Astrocyte (in vitro differentiated cells and primary cell): Measurements from ENCODE around the gene GLRA1. TPM values are rescaled to one million over a fixed set of nuclear protein-coding genes. Genes with fewer than 3 reads are reported as not detected.

Source experiments
- DNase-seq: peaks from one replicate; pipeline ENCODE4 v3.0.0-alpha.2; 2010; ENCODE audit warnings: low read depth
- FAIRE-seq: peaks from 2 replicates; lab custom pipeline; 2011; peaks lifted over from hg19 to GRCh38; lab: Jason Lieb, UNC
- H2AFZ ChIP-seq: 2 replicates; pipeline ENCODE4 v1.6.0; 2012; ENCODE audit warnings: low read depth, low read length, inconsistent platforms
- H3K27ac ChIP-seq: 2 replicates; pipeline ENCODE4 v1.5.1; 2011; ENCODE audit warnings: low read depth, low read length, inconsistent platforms
- H3K27me3 ChIP-seq: 2 replicates; pipeline ENCODE4 v1.6.0; 2011; ENCODE audit warnings: low read length, inconsistent platforms; ENCODE audit not compliant: insufficient read depth
- H3K36me3 ChIP-seq: 2 replicates; pipeline ENCODE4 v1.5.1; 2011; ENCODE audit warnings: low read length, inconsistent platforms; ENCODE audit not compliant: insufficient read depth
- H3K4me1 ChIP-seq: 2 replicates; pipeline ENCODE4 v1.5.1; 2011; ENCODE audit warnings: low read length, inconsistent platforms; ENCODE audit not compliant: insufficient read depth
- H3K4me2 ChIP-seq: 2 replicates; pipeline ENCODE4 v1.6.0; 2012; ENCODE audit warnings: low read length, inconsistent platforms
- H3K4me3 ChIP-seq: 2 replicates; pipeline ENCODE4 v1.5.1; 2011; ENCODE audit warnings: low read depth, mild to moderate bottlenecking, low read length, inconsistent platforms; ENCODE audit not compliant: insufficient read depth
- H3K79me2 ChIP-seq: 2 replicates; pipeline ENCODE4 v1.6.0; 2012; ENCODE audit warnings: mild to moderate bottlenecking, low read length, inconsistent platforms; ENCODE audit not compliant: insufficient read depth
- H3K9ac ChIP-seq: 2 replicates; pipeline ENCODE4 v1.6.0; 2012; ENCODE audit warnings: mild to moderate bottlenecking, low read length, inconsistent platforms
- H3K9me3 ChIP-seq: 2 replicates; pipeline ENCODE4 v1.5.1; 2012; ENCODE audit warnings: low read depth, mild to moderate bottlenecking, low read length, inconsistent platforms; ENCODE audit not compliant: insufficient read depth
- H4K20me1 ChIP-seq: 2 replicates; pipeline ENCODE4 v1.6.0; 2012; ENCODE audit warnings: low read length, inconsistent platforms; ENCODE audit not compliant: insufficient read depth
- H3K27ac Mint-ChIP-seq: one replicate; pipeline ENCODE4 v1.8.0; 2021; ENCODE audit warnings: mild to moderate bottlenecking, mixed read lengths; ENCODE audit not compliant: unreplicated experiment
- H3K27me3 Mint-ChIP-seq: one replicate; pipeline ENCODE4 v1.8.0; 2021; ENCODE audit warnings: low read depth, mixed read lengths; ENCODE audit not compliant: unreplicated experiment
- H3K36me3 Mint-ChIP-seq: one replicate; pipeline ENCODE4 v1.8.0; 2021; ENCODE audit warnings: low read depth, mixed read lengths; ENCODE audit not compliant: unreplicated experiment
- H3K4me1 Mint-ChIP-seq: one replicate; pipeline ENCODE4 v1.8.0; 2021; ENCODE audit warnings: low read depth, mixed read lengths; ENCODE audit not compliant: unreplicated experiment
- H3K4me3 Mint-ChIP-seq: one replicate; pipeline ENCODE4 v1.8.0; 2021; ENCODE audit warnings: mild to moderate bottlenecking, moderate library complexity, mixed read lengths; ENCODE audit not compliant: unreplicated experiment
- H3K9me3 Mint-ChIP-seq: one replicate; pipeline ENCODE4 v1.8.0; 2021; ENCODE audit warnings: mild to moderate bottlenecking, mixed read lengths; ENCODE audit not compliant: unreplicated experiment
- EZH2 ChIP-seq: IDR thresholded peaks from 2 replicates; pipeline ENCODE4 v1.6.1; 2012; ENCODE audit warnings: mild to moderate bottlenecking, low read length, inconsistent platforms; ENCODE audit not compliant: insufficient read depth
- total RNA-seq: library from RNA; stranded (reverse); gene quantifications from 2 replicates; pipeline ENCODE4 v1.2.1, GENCODE V29; 2021
- TF ChIP-seq, protein P1 (sequence below): IDR thresholded peaks from 2 replicates; pipeline ENCODE4 v1.5.1; 2011; ENCODE audit warnings: low read depth, mild to moderate bottlenecking, inconsistent platforms, low read length, moderate library complexity; ENCODE audit not compliant: insufficient read depth

GLRA1 gene
- total RNA-seq, 1 donor from 2014 or later = not detected

- H3K4me3 ChIP-seq = no peak overlapping the region
- Mint-ChIP-seq H3K36me3 (no peaks in the 10 kb centered on the region), H3K4me3 (no peak overlapping the region), H3K27me3 (peaks cover 24% of the 10 kb centered on the region), H3K9me3 (no peaks in the 10 kb centered on the region), H3K4me1 (peaks cover 25% of the 10 kb centered on the region), H3K27ac (no peak overlapping the region)
- H3K9ac ChIP-seq = no peak overlapping the region
- no peak overlapping the region for H3K27ac ChIP-seq
- H2AFZ ChIP-seq = no peak overlapping the region
- FAIRE-seq (no peak), DNase-seq (no peak)
- no peaks in the 10 kb centered on the region for H3K9me3 ChIP-seq
- no peak overlapping the region for H3K4me2 ChIP-seq
- H4K20me1 ChIP-seq = no peaks in the 10 kb centered on the region
- no peaks in the 10 kb centered on the region for H3K36me3 ChIP-seq
- H3K79me2 ChIP-seq = no peaks in the 10 kb centered on the region
- peaks cover 18% of the 10 kb centered on the region for H3K4me1 ChIP-seq
- no peaks in the 10 kb centered on the region for H3K27me3 ChIP-seq
- TF ChIP-seq EZH2 = no peak
Observed at GRCh38 chr5:151899399-151899798, 25.3 kb downstream of the GLRA1 start.

DNA sequence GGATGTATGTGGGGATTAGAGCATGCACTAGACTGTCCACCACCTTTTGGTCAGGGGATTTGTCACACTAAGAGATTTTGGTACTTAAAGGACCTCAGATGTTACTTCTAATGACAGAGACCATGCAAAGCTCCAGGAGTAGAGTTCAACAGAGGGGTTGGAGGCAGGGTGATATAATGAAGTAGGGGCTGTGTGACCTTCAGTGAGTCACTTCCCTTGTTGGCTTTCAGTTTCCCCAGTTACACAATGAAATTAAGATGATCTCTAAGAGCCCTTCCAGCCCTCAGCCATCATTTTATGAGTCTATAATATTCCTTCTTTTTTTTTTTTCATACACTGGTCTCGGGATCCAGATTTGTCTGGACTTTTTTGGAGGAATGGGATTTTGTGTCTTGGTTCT, 26.8 kb downstream of the GLRA1 start:
- no peak for TF ChIP-seq EZH2
- TF ChIP-seq, protein P1, sequence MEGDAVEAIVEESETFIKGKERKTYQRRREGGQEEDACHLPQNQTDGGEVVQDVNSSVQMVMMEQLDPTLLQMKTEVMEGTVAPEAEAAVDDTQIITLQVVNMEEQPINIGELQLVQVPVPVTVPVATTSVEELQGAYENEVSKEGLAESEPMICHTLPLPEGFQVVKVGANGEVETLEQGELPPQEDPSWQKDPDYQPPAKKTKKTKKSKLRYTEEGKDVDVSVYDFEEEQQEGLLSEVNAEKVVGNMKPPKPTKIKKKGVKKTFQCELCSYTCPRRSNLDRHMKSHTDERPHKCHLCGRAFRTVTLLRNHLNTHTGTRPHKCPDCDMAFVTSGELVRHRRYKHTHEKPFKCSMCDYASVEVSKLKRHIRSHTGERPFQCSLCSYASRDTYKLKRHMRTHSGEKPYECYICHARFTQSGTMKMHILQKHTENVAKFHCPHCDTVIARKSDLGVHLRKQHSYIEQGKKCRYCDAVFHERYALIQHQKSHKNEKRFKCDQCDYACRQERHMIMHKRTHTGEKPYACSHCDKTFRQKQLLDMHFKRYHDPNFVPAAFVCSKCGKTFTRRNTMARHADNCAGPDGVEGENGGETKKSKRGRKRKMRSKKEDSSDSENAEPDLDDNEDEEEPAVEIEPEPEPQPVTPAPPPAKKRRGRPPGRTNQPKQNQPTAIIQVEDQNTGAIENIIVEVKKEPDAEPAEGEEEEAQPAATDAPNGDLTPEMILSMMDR = no peak
- no peak overlapping the region for H3K27ac ChIP-seq
- H3K4me3 ChIP-seq = no peak overlapping the region
- no peaks in the 10 kb centered on the region for H3K36me3 ChIP-seq
- no peak overlapping the region for H3K4me2 ChIP-seq
- Mint-ChIP-seq H3K4me3 (no peak overlapping the region), H3K27me3 (peaks cover 11% of the 10 kb centered on the region), H3K36me3 (no peaks in the 10 kb centered on the region), H3K9me3 (no peaks in the 10 kb centered on the region), H3K4me1 (peaks cover 25% of the 10 kb centered on the region), H3K27ac (no peak overlapping the region)
- no peak for DNase-seq
- peaks cover 18% of the 10 kb centered on the region for H3K4me1 ChIP-seq
- no peak for FAIRE-seq
- H3K9me3 ChIP-seq = no peaks in the 10 kb centered on the region
- no peak overlapping the region for H2AFZ ChIP-seq
- H3K9ac ChIP-seq = no peak overlapping the region
- no peaks in the 10 kb centered on the region for H3K79me2 ChIP-seq
- no peaks in the 10 kb centered on the region for H4K20me1 ChIP-seq
- no peaks in the 10 kb centered on the region for H3K27me3 ChIP-seq

DNA sequence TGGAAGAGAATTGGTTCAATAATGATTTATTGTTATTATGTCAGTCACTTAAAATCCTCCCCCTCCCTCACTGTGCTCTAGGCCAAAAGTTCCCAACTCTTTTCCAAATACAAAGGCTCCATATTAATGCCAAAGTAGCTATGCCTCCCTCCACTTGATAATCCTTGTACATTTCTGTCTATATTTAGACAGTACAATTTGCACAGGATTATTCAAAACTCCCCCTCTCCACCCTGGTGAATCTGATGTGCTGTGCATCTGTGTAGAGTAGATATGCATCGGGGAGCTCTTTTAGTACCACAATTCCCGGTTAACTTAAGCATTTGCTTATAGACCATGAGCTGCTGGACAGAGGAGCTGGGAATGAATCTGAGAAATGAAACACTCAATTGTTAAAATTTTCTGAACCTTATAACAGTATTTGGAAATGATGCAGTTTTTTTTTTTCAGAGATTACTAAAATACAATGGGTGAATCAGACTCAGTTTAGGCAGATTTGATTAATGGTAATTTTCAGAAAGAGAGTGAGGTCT, 27.6 kb downstream of the GLRA1 start:
- no peaks in the 10 kb centered on the region for H3K36me3 Mint-ChIP-seq
- H3K9me3 ChIP-seq = no peaks in the 10 kb centered on the region
- no peaks in the 10 kb centered on the region for H4K20me1 ChIP-seq
- no peak overlapping the region for H3K4me3 ChIP-seq
- DNase-seq (no peak), FAIRE-seq (no peak)
- peak overlapping the region; percentile 68 for H3K27ac ChIP-seq
- no peaks in the 10 kb centered on the region for H3K79me2 ChIP-seq
- H3K9me3 Mint-ChIP-seq = no peaks in the 10 kb centered on the region
- peak overlapping the region; percentile 81 for H3K4me2 ChIP-seq
- peak overlapping the region; percentile 95 for H3K27ac Mint-ChIP-seq
- no peak overlapping the region for H3K4me3 Mint-ChIP-seq
- TF ChIP-seq EZH2 = no peak
- TF ChIP-seq, protein P1 = no peak
- no peak overlapping the region for H2AFZ ChIP-seq
- no peaks in the 10 kb centered on the region for H3K27me3 ChIP-seq
- H3K27me3 Mint-ChIP-seq = peaks cover 10% of the 10 kb centered on the region
- no peaks in the 10 kb centered on the region for H3K36me3 ChIP-seq
- no peak overlapping the region for H3K9ac ChIP-seq
- H3K4me1 Mint-ChIP-seq = peaks cover 25% of the 10 kb centered on the region
- H3K4me1 ChIP-seq = peaks cover 18% of the 10 kb centered on the region
